Keratinocyte (primary cell): ENCODE measurements around the gene LUC7L3. TPM values are rescaled to one million over a fixed set of nuclear protein-coding genes. Genes with fewer than 3 reads are reported as not detected.

Experiments used
- DNase-seq: peaks from one replicate; pipeline ENCODE4 v3.0.0-alpha.2; 2011; ENCODE audit warnings: low read depth, missing footprints, low spot score
- FAIRE-seq: peaks from 2 replicates; lab custom pipeline; 2011; peaks lifted over from hg19 to GRCh38; lab: Jason Lieb, UNC
- H2AFZ ChIP-seq: 2 replicates; pipeline ENCODE4 v1.6.0; 2012; ENCODE audit warnings: low read length, control low read depth, inconsistent platforms; ENCODE audit not compliant: control insufficient read depth
- H3K27ac ChIP-seq: 2 replicates; pipeline ENCODE4 v1.5.1; 2011; ENCODE audit warnings: low read length; ENCODE audit not compliant: control insufficient read depth, insufficient read depth
- H3K27me3 ChIP-seq: 3 replicates; pipeline ENCODE4 v1.6.0; 2011; ENCODE audit warnings: low read length; ENCODE audit not compliant: control insufficient read depth, insufficient read depth; ENCODE audit errors: extremely low read depth
- H3K36me3 ChIP-seq, 2 experiments: 2 replicates in 1 of 2; 3 replicates in 1 of 2; pipeline ENCODE4 v1.5.1; 2011; ENCODE audit warnings: low read length in 2 of 2, mild to moderate bottlenecking in 1 of 2; ENCODE audit not compliant: control insufficient read depth in 2 of 2, insufficient read depth in 2 of 2; ENCODE audit errors: extremely low read depth in 1 of 2
- H3K4me1 ChIP-seq: 3 replicates; pipeline ENCODE4 v1.5.1; 2011; ENCODE audit warnings: low read length; ENCODE audit not compliant: control insufficient read depth, insufficient read depth; ENCODE audit errors: extremely low read depth
- H3K4me2 ChIP-seq: 3 replicates; pipeline ENCODE4 v1.6.0; 2011; ENCODE audit warnings: low read depth, low read length; ENCODE audit not compliant: control insufficient read depth, insufficient read depth; ENCODE audit errors: extremely low read depth
- H3K4me3 ChIP-seq, 3 experiments: fragments of 200-600 bp in 1 of 3; sonication (generic) in 1 of 3; 2 replicates in 2 of 3; 3 replicates in 1 of 3; pipeline ENCODE4 v1.5.1; 2011 to 2016; ENCODE audit warnings: low read length in 3 of 3, mild to moderate bottlenecking in 3 of 3, control low read depth in 2 of 3, inconsistent platforms in 1 of 3, low read depth in 1 of 3, mixed read lengths in 1 of 3, mixed run types in 1 of 3, moderate library complexity in 1 of 3; ENCODE audit not compliant: control insufficient read depth in 2 of 3, insufficient read depth in 2 of 3; ENCODE audit errors: extremely low read depth in 1 of 3
- H3K79me2 ChIP-seq: 2 replicates; pipeline ENCODE4 v1.6.0; 2012; ENCODE audit warnings: low read length; ENCODE audit not compliant: control insufficient read depth, insufficient read depth
- H3K9ac ChIP-seq: 3 replicates; pipeline ENCODE4 v1.6.0; 2011; ENCODE audit warnings: low read length; ENCODE audit not compliant: control insufficient read depth, insufficient read depth; ENCODE audit errors: extremely low read depth
- H3K9me1 ChIP-seq: 3 replicates; pipeline ENCODE4 v1.6.0; 2011; ENCODE audit warnings: low read length; ENCODE audit not compliant: control insufficient read depth, insufficient read depth; ENCODE audit errors: extremely low read depth
- H3K9me3 ChIP-seq: 2 replicates; pipeline ENCODE4 v1.5.1; 2012; ENCODE audit warnings: low read depth, low read length; ENCODE audit not compliant: control insufficient read depth
- H4K20me1 ChIP-seq: 3 replicates; pipeline ENCODE4 v1.6.0; 2011; ENCODE audit warnings: low read length; ENCODE audit not compliant: control insufficient read depth, insufficient read depth; ENCODE audit errors: extremely low read depth
- CTCF ChIP-seq, 3 experiments: IDR thresholded peaks in 1 of 3; conservative IDR thresholded peaks in 1 of 3; optimal IDR thresholded peaks in 1 of 3; 2 replicates in 2 of 3; 3 replicates in 1 of 3; pipeline versions ENCODE3 to v1.5.1; 2011; ENCODE audit warnings: low read length in 3 of 3, mild to moderate bottlenecking in 3 of 3, moderate library complexity in 2 of 3, control low read depth in 1 of 3, inconsistent platforms in 1 of 3; ENCODE audit not compliant: insufficient read depth in 2 of 3; ENCODE audit errors: extremely low read depth in 1 of 3
- EZH2 ChIP-seq: IDR thresholded peaks from one replicate; pipeline ENCODE4 v1.6.1; 2012; ENCODE audit warnings: inconsistent platforms, mild to moderate bottlenecking, low read length, moderate library complexity
- dilution Hi-C: fragments of 300-500 bp; cut with MboI; formaldehyde crosslinking; loops from one replicate; pipeline ENCODE4 v1.7.0; 2020; ENCODE audit warnings: low sequenced_read_pairs; ENCODE audit not compliant: extremely low pct_ligation_motif_present
- polyA plus RNA-seq, 5 experiments: library from polyadenylated mRNA; depleted of rRNA in 3 of 5; stranded (reverse) in 3 of 5; stranded (forward) in 1 of 5; unstranded in 1 of 5; fragments of >200 nt; gene quantifications; 1 replicate in 1 of 5; 2 replicates in 3 of 5; 3 replicates in 1 of 5; pipeline versions ENCODE4 v1.2.1 to v1.2.3, GENCODE V29; 2011 to 2012; ENCODE audit warnings: missing spikeins in 2 of 5, low read depth in 1 of 5, low replicate concordance in 1 of 5

Gene LUC7L3
- polyA plus RNA-seq, 1 donor (not counting 4 experiments of a cell fraction or from before 2014, with no cell fraction given), result 92.4 TPM

GRCh38 chr17:50783905-50784304, 64.5 kb downstream of the LUC7L3 start:
- no peaks in the 10 kb centered on the region for H3K36me3 ChIP-seq
- H2AFZ ChIP-seq, result no peak overlapping the region
- no peaks in the 10 kb centered on the region for H3K9me3 ChIP-seq
- no peak for TF ChIP-seq EZH2
- DNase-seq (no peak), FAIRE-seq (no peak)
- H3K4me1 ChIP-seq, result peaks cover 29% of the 10 kb centered on the region
- no peak overlapping the region for H3K9ac ChIP-seq
- H3K9me1 ChIP-seq, result no peaks in the 10 kb centered on the region
- H4K20me1 ChIP-seq, result no peaks in the 10 kb centered on the region
- H3K27ac ChIP-seq, result no peak overlapping the region
- no peaks in the 10 kb centered on the region for H3K27me3 ChIP-seq
- no peak overlapping the region for H3K4me2 ChIP-seq
- H3K4me3 ChIP-seq, result no peak overlapping the region
- H3K79me2 ChIP-seq, result no peaks in the 10 kb centered on the region
- dilution Hi-C loops, result no loop called here

GRCh38 chr17:50785126-50785525, 65.7 kb downstream of the LUC7L3 start:
- Histone ChIP-seq H3K27me3 (no peaks in the 10 kb centered on the region), H2AFZ (peak overlapping the region; percentile 41), H3K9me3 (no peaks in the 10 kb centered on the region), H3K4me2 (peak overlapping the region; percentile 36), H3K4me1 (peaks cover 29% of the 10 kb centered on the region), H4K20me1 (no peaks in the 10 kb centered on the region), H3K36me3 (no peaks in the 10 kb centered on the region), H3K27ac (no peak overlapping the region), H3K79me2 (no peaks in the 10 kb centered on the region), H3K9me1 (no peaks in the 10 kb centered on the region), H3K4me3 (no peak overlapping the region), H3K9ac (no peak overlapping the region)
- DNase-seq (no peak), FAIRE-seq (peak; percentile 52)
- TF ChIP-seq CTCF (optimal IDR thresholded peaks at IDR 0.05 in 1 of 3, IDR thresholded peaks at IDR 0.05 in 1 of 3, conservative IDR thresholded peaks at IDR 0.05 in 1 of 3; ENCODE audit: extremely low read depth in 1 of 3, insufficient read depth in 2 of 3, low read length in 3 of 3), result no peak
- dilution Hi-C loops, result no loop called here

- no peak for DNase-seq
- no peak for TF ChIP-seq EZH2
- no peak for TF ChIP-seq CTCF (optimal IDR thresholded peaks at IDR 0.05 in 1 of 3, IDR thresholded peaks at IDR 0.05 in 1 of 3, conservative IDR thresholded peaks at IDR 0.05 in 1 of 3; ENCODE audit: extremely low read depth in 1 of 3, insufficient read depth in 2 of 3, low read length in 3 of 3)
- FAIRE-seq, result peak; percentile 78
- no peaks in the 10 kb centered on the region for H3K36me3 ChIP-seq
- peak overlapping the region; percentile 63 for H3K27ac ChIP-seq
- no peaks in the 10 kb centered on the region for H3K9me1 ChIP-seq
- H3K4me3 ChIP-seq, result no peak overlapping the region
- no peaks in the 10 kb centered on the region for H4K20me1 ChIP-seq
- peak overlapping the region; percentile 22 for H3K9ac ChIP-seq
- dilution Hi-C loops, result no loop called here
- no peaks in the 10 kb centered on the region for H3K27me3 ChIP-seq
- peaks cover 29% of the 10 kb centered on the region for H3K4me1 ChIP-seq
- peak overlapping the region; percentile 46 for H3K4me2 ChIP-seq
- no peaks in the 10 kb centered on the region for H3K9me3 ChIP-seq
- H2AFZ ChIP-seq, result peak overlapping the region; percentile 74
- H3K79me2 ChIP-seq, result no peaks in the 10 kb centered on the region
Measured at GRCh38 chr17:50785946-50786570, 66.7 kb downstream of the LUC7L3 start.
